Stomach (tissue), 9 donors: ENCODE results near the gene PDE9A. TPM values are rescaled to one million over a fixed set of nuclear protein-coding genes. Genes with fewer than 3 reads are reported as not detected.

ENCODE experiments used
- DNase-seq, 2 donors: peaks; one replicate each; pipeline versions ENCODE4 v3.0.0 to v3.0.0-alpha.2; 2013 to 2019
- H3K27ac ChIP-seq, 5 donors: fragments of 200-600 bp in 4 of 5; sonication (generic) in 4 of 5; one replicate each; pipeline ENCODE4 v1.5.1; 2013 to 2019; ENCODE audit warnings: mild to moderate bottlenecking in 1 of 5, moderate library complexity in 1 of 5
- H3K27me3 ChIP-seq, 3 donors: fragments of 200-600 bp; sonication (generic); one replicate each; pipeline ENCODE4 v1.5.1; 2017 to 2019; ENCODE audit warnings: mixed run types in 1 of 3
- H3K36me3 ChIP-seq, 4 donors: fragments of 200-600 bp; sonication (generic); 1 replicate in 3 of 4; 2 replicates in 1 of 4; pipeline ENCODE4 v1.5.1; 2016 to 2019
- H3K4me1 ChIP-seq, 4 donors: fragments of 200-600 bp; sonication (generic); one replicate each; pipeline ENCODE4 v1.5.1; 2016 to 2019
- H3K4me3 ChIP-seq, 4 donors: fragments of 200-600 bp; sonication (generic) in 3 of 4; one replicate each; pipeline ENCODE4 v1.5.1; 2016 to 2019; ENCODE audit warnings: mild to moderate bottlenecking in 1 of 4
- H3K9me3 ChIP-seq, 4 donors: fragments of 200-600 bp; sonication (generic); one replicate each; pipeline ENCODE4 v1.5.1; 2016 to 2019
- EP300 ChIP-seq: sonication (generic); formaldehyde crosslinking; IDR thresholded peaks from one replicate; pipeline ENCODE4 v1.6.1; 2017; ENCODE audit warnings: antibody characterized with exemption
- POLR2A ChIP-seq, 4 donors: fragments of 450-650 bp; IDR thresholded peaks; one replicate each; pipeline ENCODE4 v1.6.1; 2016; ENCODE audit warnings: antibody characterized with exemption in 4 of 4, control low read depth in 2 of 4, mild to moderate bottlenecking in 1 of 4, moderate library complexity in 1 of 4
- POLR2AphosphoS5 ChIP-seq, 3 donors: sonication (generic); formaldehyde crosslinking; IDR thresholded peaks; one replicate each; pipeline ENCODE4 v1.6.1; 2016; ENCODE audit warnings: antibody characterized with exemption in 3 of 3
- WGBS, 5 donors: extraction: QIAGEN DNeasy Blood & Tissue Kit in 3 of 5; methylation state at CpG; one replicate each; pipeline versions ENCODE4 v1.1.5 to v1.1.7; 2013 to 2018; 5-methylcytosine and 5-hydroxymethylcytosine counted together
- intact Hi-C: fragments of 100-400 bp; cut with DNase I; formaldehyde crosslinking; loops from one replicate; pipeline ENCODE4 v1.15.1; 2023; ENCODE audit warnings: low total_unique reads
- polyA plus RNA-seq, 3 donors: library from polyadenylated mRNA; stranded (reverse); fragments of 200-250 nt; gene quantifications; one replicate each; pipeline ENCODE4 v1.2.3, GENCODE V29; 2013
- total RNA-seq, 5 donors: library from RNA; depleted of rRNA; stranded (reverse); fragments of >200 nt; gene quantifications; one replicate each; pipeline versions ENCODE4 v1.1.0 to v1.2.3, GENCODE V29; 2014 to 2016
- TF ChIP-seq, protein P1 (sequence below), 7 experiments: fragments of 450-650 bp in 4 of 7; fragments of 200-600 bp in 3 of 7; sonication (generic) in 3 of 7; IDR thresholded peaks; one replicate each; pipeline ENCODE4 v1.5.1; 2016 to 2019; ENCODE audit warnings: antibody characterized with exemption in 7 of 7, control low read depth in 2 of 7, mild to moderate bottlenecking in 1 of 7
- donor health status: healthy with polysubstance abuse.
- donor health status: Bipolar disorder and iron deficiency.
- donor health status: healthy.

Gene PDE9A
- total and polyA plus RNA-seq, 8 donors = 6.4 to 77.1 (median 11.9) TPM

DNA sequence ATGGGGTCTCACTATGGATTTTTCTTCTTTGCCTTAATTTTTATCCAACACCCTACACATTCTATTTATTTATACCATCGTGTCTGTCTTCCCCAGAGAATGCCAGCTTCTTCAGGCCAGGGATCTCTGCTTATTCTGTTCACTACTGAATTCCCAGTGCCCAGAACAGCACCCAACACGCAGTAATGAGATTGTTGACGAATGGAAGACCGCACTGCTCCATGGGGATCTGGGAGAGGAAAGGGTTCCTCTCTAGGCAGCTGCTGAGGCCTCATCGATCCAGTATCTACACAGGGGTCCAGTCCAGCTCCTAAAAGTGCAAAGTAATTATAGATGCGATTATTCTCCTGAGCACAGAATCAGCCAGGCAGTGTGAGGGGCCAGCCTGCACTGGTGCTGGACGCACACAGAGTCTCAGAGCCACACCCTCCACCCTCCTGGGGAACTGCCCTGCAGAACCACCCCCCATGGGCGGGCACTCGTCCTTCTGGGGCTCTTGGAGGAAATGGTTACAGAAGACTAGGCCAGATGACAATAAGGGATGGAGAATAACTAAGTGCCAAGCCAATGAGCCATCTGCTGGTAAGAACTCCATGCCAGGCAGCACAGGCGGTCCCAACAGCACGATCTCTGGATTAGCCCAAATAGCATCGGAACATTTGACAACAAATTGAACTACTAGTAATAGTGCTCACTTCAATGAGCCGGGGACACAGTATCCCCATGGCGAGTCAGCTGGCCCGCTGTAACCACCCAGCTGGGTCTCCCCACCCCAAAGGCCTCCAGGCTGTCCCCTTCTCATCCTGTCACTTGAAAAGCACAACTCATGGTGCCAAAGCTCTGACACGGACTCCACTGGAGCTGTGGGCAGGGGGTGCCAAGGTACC is 1.7 kb upstream of the PDE9A start:
- H3K27me3 ChIP-seq = peaks cover 0 to 65% (median 14%) of the 10 kb centered on the region in 3 donors
- no peak overlapping the region for H3K4me3 ChIP-seq
- no peaks in the 10 kb centered on the region for H3K9me3 ChIP-seq
- H3K4me1 ChIP-seq = peaks cover 27 to 50% (median 39%) of the 10 kb centered on the region in 4 donors
- peak overlapping the region in 1 of 5 donors; percentile 87 for H3K27ac ChIP-seq
- TF ChIP-seq, protein P1, sequence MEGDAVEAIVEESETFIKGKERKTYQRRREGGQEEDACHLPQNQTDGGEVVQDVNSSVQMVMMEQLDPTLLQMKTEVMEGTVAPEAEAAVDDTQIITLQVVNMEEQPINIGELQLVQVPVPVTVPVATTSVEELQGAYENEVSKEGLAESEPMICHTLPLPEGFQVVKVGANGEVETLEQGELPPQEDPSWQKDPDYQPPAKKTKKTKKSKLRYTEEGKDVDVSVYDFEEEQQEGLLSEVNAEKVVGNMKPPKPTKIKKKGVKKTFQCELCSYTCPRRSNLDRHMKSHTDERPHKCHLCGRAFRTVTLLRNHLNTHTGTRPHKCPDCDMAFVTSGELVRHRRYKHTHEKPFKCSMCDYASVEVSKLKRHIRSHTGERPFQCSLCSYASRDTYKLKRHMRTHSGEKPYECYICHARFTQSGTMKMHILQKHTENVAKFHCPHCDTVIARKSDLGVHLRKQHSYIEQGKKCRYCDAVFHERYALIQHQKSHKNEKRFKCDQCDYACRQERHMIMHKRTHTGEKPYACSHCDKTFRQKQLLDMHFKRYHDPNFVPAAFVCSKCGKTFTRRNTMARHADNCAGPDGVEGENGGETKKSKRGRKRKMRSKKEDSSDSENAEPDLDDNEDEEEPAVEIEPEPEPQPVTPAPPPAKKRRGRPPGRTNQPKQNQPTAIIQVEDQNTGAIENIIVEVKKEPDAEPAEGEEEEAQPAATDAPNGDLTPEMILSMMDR (IDR thresholded peaks at IDR 0.05) = no peak
- TF ChIP-seq POLR2AphosphoS5 (IDR thresholded peaks at IDR 0.05) (no peak), EP300 (no peak), POLR2A (IDR thresholded peaks at IDR 0.05) (no peak)
- WGBS, 5 donors = 64 to 71% (median 70%) methylated on average over 16 of the region's 16 CpGs
- H3K36me3 ChIP-seq = no peaks in the 10 kb centered on the region
- DNase-seq = peak in 1 of 2 donors; percentile 63
- intact Hi-C loops = loop anchor here (10.0 kb wide), 2 partner anchors 57 to 173 kb away; no protein-coding TSS in a partner anchor

GRCh38 chr21:42652527-42653230 is 742 bp upstream of the PDE9A start:
- DNase-seq = peak; percentile 75 to 85
- Histone ChIP-seq H3K4me1 (peaks cover 27 to 57% (median 39%) of the 10 kb centered on the region in 4 donors), H3K27ac (peak overlapping the region; percentile 49 to 87 (median 77)), H3K27me3 (peaks cover 0 to 74% (median 19%) of the 10 kb centered on the region in 3 donors), H3K9me3 (no peaks in the 10 kb centered on the region), H3K36me3 (no peaks in the 10 kb centered on the region), H3K4me3 (peak overlapping the region; percentile 61 to 74 (median 72))
- intact Hi-C loops = loop anchor here (10.0 kb wide), 2 partner anchors 58 to 172 kb away; no protein-coding TSS in a partner anchor
- 17 to 36% (median 25%) methylated on average over 23 to 24 of the region's 24 CpGs for WGBS, 5 donors
- TF ChIP-seq, protein P1 (IDR thresholded peaks at IDR 0.05) = peak in 5 of 7 experiments; percentile 37 to 78 (median 50)
- TF ChIP-seq EP300 (no peak), POLR2A (IDR thresholded peaks at IDR 0.05) (no peak), POLR2AphosphoS5 (IDR thresholded peaks at IDR 0.05) (peak in 1 of 3 donors; percentile 50)

- DNase-seq = peak in 1 of 2 donors; percentile 67
- 1 to 3% (median 2%) methylated on average over 27 to 45 of the region's 45 CpGs for WGBS, 5 donors
- peaks cover 0 to 82% (median 19%) of the 10 kb centered on the region in 3 donors for H3K27me3 ChIP-seq
- peaks cover 27 to 65% (median 39%) of the 10 kb centered on the region in 4 donors for H3K4me1 ChIP-seq
- H3K4me3 ChIP-seq = peak overlapping the region; percentile 61 to 74 (median 72)
- H3K36me3 ChIP-seq = no peaks in the 10 kb centered on the region
- TF ChIP-seq, protein P1 (IDR thresholded peaks at IDR 0.05) = no peak
- TF ChIP-seq EP300 (no peak), POLR2A (IDR thresholded peaks at IDR 0.05) (no peak), POLR2AphosphoS5 (IDR thresholded peaks at IDR 0.05) (no peak)
- intact Hi-C loops = loop anchor here (10.0 kb wide), 2 partner anchors 60 to 170 kb away; no protein-coding TSS in a partner anchor
- H3K9me3 ChIP-seq = no peaks in the 10 kb centered on the region
- peak overlapping the region in 4 of 5 donors; percentile 14 to 87 (median 57) for H3K27ac ChIP-seq
Measured at GRCh38 chr21:42654179-42654912, 925 bp downstream of the PDE9A start.
